ENCODE measurements around the gene ERN1.

ERN1 gene

GRCh38 chr17:64090144-64090543 is 39.8 kb downstream of the ERN1 start:
- in situ Hi-C loops (cut with HindIII; ENCODE audit: low sequenced_read_pairs), result no loop called here
- DNase-seq (ENCODE audit: low read depth), result no peak
- no peak overlapping the region for H3K4me3 ChIP-seq (ENCODE audit: low read depth, low read length)
- TF ChIP-seq CTCF (IDR thresholded peaks at IDR 0.05; ENCODE audit: low read depth, low read length, missing control alignments), result no peak

- no peak for TF ChIP-seq CTCF (IDR thresholded peaks at IDR 0.05; ENCODE audit: low read depth, low read length, missing control alignments)
- no peak for DNase-seq (ENCODE audit: low read depth)
- in situ Hi-C loops (cut with HindIII; ENCODE audit: low sequenced_read_pairs), result no loop called here
- no peak overlapping the region for H3K4me3 ChIP-seq (ENCODE audit: low read depth, low read length)
These were observed 42.5 kb downstream of the ERN1 start for GRCh38 chr17:64087252-64088005.

- in situ Hi-C loops (cut with HindIII; ENCODE audit: low sequenced_read_pairs), result no loop called here
These were observed 44.3 kb downstream of the ERN1 start for GRCh38 chr17:64085650-64086005.

GRCh38 chr17:64084940-64085649 is 44.8 kb downstream of the ERN1 start:
- no peak for TF ChIP-seq CTCF (IDR thresholded peaks at IDR 0.05; ENCODE audit: low read depth, low read length, missing control alignments)
- no peak overlapping the region for H3K4me3 ChIP-seq (ENCODE audit: low read depth, low read length)
- DNase-seq (ENCODE audit: low read depth), result no peak
- in situ Hi-C loops (cut with HindIII; ENCODE audit: low sequenced_read_pairs), result no loop called here

More at GRCh38 chr17:64085650-64086005, 44.3 kb downstream of the ERN1 start:
- TF ChIP-seq CTCF (IDR thresholded peaks at IDR 0.05; ENCODE audit: low read depth, low read length, missing control alignments), result no peak
- H3K4me3 ChIP-seq (ENCODE audit: low read depth, low read length), result no peak overlapping the region
- DNase-seq (ENCODE audit: low read depth), result no peak

- in situ Hi-C loops (cut with HindIII; ENCODE audit: low sequenced_read_pairs), result no loop called here
- peak; percentile 43 for DNase-seq (ENCODE audit: low read depth)
- H3K4me3 ChIP-seq (ENCODE audit: low read depth, low read length), result no peak overlapping the region
- TF ChIP-seq CTCF (IDR thresholded peaks at IDR 0.05; ENCODE audit: low read depth, low read length, missing control alignments), result no peak
These were observed 45.6 kb downstream of the ERN1 start for GRCh38 chr17:64084086-64084939.

DNA sequence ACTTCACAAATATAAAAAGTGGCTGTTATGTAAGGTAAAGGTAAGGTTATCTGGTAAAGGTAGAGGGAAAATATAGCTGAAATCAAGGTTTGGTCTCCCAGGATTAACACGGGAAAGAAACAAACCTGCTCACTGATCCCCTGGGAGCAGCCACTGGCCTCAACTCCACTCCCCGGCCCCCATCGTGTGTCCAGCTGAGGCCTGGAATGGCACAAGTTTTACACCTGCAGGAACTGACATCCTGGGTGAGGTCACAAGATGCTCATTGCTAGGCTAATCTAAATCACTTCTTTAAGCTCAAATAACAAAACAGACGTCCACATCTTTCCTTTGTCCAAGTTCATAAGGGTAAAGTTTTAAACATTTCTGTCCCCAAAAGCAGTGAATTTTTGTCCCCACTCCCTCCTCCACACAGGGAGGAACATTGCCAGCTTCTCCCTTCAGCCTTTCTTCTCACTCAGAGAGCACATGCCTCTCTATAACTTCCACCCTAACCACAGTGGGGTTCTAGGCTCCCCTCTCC is 46.3 kb downstream of the ERN1 start:
- in situ Hi-C loops (cut with HindIII; ENCODE audit: low sequenced_read_pairs), result no loop called here
- H3K4me3 ChIP-seq (ENCODE audit: low read depth, low read length), result no peak overlapping the region
- DNase-seq (ENCODE audit: low read depth), result no peak
- no peak for TF ChIP-seq CTCF (IDR thresholded peaks at IDR 0.05; ENCODE audit: low read depth, low read length, missing control alignments)
